Coronary artery (tissue), 2 donors: ENCODE measurements around the gene DOK3.

ENCODE experiments used
- DNase-seq: peaks from one replicate; pipeline ENCODE4 v3.0.0-alpha.2; 2017; ENCODE audit warnings: low spot score
- H3K27ac ChIP-seq, 2 donors: fragments of 200-600 bp; sonication (generic); one replicate each; pipeline ENCODE4 v1.5.1; 2016 to 2019
- H3K4me3 ChIP-seq: fragments of 200-600 bp; sonication (generic); 2 replicates; pipeline ENCODE4 v1.5.1; 2016; ENCODE audit warnings: mild to moderate bottlenecking, moderate library complexity
- CTCF ChIP-seq: fragments of 200-600 bp; sonication (generic); IDR thresholded peaks from one replicate; pipeline ENCODE4 v1.5.1; 2019; ENCODE audit warnings: antibody characterized with exemption

Gene DOK3

GRCh38 chr5:177509381-177509951 is at the start of gene DOK3:
Gene DOK3 (minus strand): TSS chr5:177509826. CDS start chr5:177509540, 286 bp downstream.
- DNase-seq, result no peak
- Histone ChIP-seq H3K4me3 (peak within 1 kb of the TSS; percentile 54), H3K27ac (peak within 1 kb of the TSS in 1 of 2 donors; percentile 79)
- TF ChIP-seq CTCF, result no peak

GRCh38 chr5:177557796-177558195 is 48.2 kb upstream of the DOK3 start:
- TF ChIP-seq CTCF, result no peak
- no peak for DNase-seq
- no peak overlapping the region for H3K27ac ChIP-seq
- no peak overlapping the region for H3K4me3 ChIP-seq

- Histone ChIP-seq H3K4me3 (no peak overlapping the region), H3K27ac (no peak overlapping the region)
- TF ChIP-seq CTCF, result no peak
- DNase-seq, result no peak
Measured at GRCh38 chr5:177557041-177557647, 47.5 kb upstream of the DOK3 start.

- TF ChIP-seq CTCF, result no peak
Measured at GRCh38 chr5:177555665-177556064, 46.0 kb upstream of the DOK3 start.

GRCh38 chr5:177555228-177555627 is 45.6 kb upstream of the DOK3 start:
- Histone ChIP-seq H3K27ac (no peak overlapping the region), H3K4me3 (no peak overlapping the region)
- no peak for TF ChIP-seq CTCF
- DNase-seq, result no peak

More at GRCh38 chr5:177555665-177556064, 46.0 kb upstream of the DOK3 start:
- Histone ChIP-seq H3K27ac (no peak overlapping the region), H3K4me3 (no peak overlapping the region)
- no peak for DNase-seq

- Histone ChIP-seq H3K27ac (peak within 1 kb of the TSS; percentile 59 to 92), H3K4me3 (peak within 1 kb of the TSS; percentile 99)
- no peak for TF ChIP-seq CTCF
- peak; percentile 97 for DNase-seq
Measured at GRCh38 chr5:177554474-177555111, 45.0 kb upstream of the DOK3 start, which contains the start of gene FAM193B. Gene FAM193B (minus strand): TSS chr5:177554563. CDS start chr5:177554458, 105 bp downstream.
